ENCODE data around the gene CD300LF.

DNA sequence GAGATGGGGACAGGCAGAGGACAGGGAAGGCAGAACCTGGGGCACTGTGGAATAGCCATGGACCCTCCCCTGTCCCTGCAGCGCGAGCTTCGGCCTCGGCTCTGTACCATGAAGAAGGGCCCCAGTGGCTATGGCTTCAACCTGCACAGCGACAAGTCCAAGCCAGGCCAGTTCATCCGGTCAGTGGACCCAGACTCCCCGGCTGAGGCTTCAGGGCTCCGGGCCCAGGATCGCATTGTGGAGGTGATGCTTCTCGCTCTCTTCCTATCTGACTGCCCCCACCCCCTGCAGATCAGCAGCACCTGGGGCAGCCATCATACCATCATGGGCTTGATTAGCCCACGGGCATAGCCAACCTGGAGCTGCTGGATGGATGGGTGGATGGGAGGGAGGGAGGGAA is 49.2 kb upstream of the CD300LF start:
- TF ChIP-seq TCF7 (CRISPR knock-in tag; IDR thresholded peaks at IDR 0.05; ENCODE audit: low read depth) (no peak), SP1 (CRISPR knock-in tag; conservative IDR thresholded peaks at IDR 0.05) (no peak), PRRX2 (CRISPR knock-in tag; IDR thresholded peaks at IDR 0.05) (no peak), ZNF138 (CRISPR knock-in tag; conservative IDR thresholded peaks at IDR 0.05) (no peak), KAT7 (CRISPR knock-in tag; IDR thresholded peaks at IDR 0.05; ENCODE audit: borderline replicate concordance) (no peak), ZNF671 (CRISPR knock-in tag; IDR thresholded peaks at IDR 0.05) (no peak)
- TF ChIP-seq, protein P1, sequence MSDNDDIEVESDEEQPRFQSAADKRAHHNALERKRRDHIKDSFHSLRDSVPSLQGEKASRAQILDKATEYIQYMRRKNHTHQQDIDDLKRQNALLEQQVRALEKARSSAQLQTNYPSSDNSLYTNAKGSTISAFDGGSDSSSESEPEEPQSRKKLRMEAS (CRISPR knock-in tag; IDR thresholded peaks at IDR 0.05) = no peak
- TF ChIP-seq, protein P2, sequence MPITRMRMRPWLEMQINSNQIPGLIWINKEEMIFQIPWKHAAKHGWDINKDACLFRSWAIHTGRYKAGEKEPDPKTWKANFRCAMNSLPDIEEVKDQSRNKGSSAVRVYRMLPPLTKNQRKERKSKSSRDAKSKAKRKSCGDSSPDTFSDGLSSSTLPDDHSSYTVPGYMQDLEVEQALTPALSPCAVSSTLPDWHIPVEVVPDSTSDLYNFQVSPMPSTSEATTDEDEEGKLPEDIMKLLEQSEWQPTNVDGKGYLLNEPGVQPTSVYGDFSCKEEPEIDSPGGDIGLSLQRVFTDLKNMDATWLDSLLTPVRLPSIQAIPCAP (CRISPR knock-in tag; IDR thresholded peaks at IDR 0.05) = no peak
- TF ChIP-seq, protein P3, sequence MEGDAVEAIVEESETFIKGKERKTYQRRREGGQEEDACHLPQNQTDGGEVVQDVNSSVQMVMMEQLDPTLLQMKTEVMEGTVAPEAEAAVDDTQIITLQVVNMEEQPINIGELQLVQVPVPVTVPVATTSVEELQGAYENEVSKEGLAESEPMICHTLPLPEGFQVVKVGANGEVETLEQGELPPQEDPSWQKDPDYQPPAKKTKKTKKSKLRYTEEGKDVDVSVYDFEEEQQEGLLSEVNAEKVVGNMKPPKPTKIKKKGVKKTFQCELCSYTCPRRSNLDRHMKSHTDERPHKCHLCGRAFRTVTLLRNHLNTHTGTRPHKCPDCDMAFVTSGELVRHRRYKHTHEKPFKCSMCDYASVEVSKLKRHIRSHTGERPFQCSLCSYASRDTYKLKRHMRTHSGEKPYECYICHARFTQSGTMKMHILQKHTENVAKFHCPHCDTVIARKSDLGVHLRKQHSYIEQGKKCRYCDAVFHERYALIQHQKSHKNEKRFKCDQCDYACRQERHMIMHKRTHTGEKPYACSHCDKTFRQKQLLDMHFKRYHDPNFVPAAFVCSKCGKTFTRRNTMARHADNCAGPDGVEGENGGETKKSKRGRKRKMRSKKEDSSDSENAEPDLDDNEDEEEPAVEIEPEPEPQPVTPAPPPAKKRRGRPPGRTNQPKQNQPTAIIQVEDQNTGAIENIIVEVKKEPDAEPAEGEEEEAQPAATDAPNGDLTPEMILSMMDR (IDR thresholded peaks at IDR 0.05) = no peak
